NCI-H526 treated with DMSO at 0.1 percent for 48 hours (cell line): ENCODE data around the gene PHACTR1.
"Not testable (repeated sequence)": the region's sequence is repeated elsewhere in the genome, so short reads cannot be mapped to it uniquely, and the experiment has no call there.

ENCODE experiments used
- DNase-seq: peaks from one replicate; lab custom pipeline; 2025; lab: John Stamatoyannopoulos, UW

Gene PHACTR1

DNA sequence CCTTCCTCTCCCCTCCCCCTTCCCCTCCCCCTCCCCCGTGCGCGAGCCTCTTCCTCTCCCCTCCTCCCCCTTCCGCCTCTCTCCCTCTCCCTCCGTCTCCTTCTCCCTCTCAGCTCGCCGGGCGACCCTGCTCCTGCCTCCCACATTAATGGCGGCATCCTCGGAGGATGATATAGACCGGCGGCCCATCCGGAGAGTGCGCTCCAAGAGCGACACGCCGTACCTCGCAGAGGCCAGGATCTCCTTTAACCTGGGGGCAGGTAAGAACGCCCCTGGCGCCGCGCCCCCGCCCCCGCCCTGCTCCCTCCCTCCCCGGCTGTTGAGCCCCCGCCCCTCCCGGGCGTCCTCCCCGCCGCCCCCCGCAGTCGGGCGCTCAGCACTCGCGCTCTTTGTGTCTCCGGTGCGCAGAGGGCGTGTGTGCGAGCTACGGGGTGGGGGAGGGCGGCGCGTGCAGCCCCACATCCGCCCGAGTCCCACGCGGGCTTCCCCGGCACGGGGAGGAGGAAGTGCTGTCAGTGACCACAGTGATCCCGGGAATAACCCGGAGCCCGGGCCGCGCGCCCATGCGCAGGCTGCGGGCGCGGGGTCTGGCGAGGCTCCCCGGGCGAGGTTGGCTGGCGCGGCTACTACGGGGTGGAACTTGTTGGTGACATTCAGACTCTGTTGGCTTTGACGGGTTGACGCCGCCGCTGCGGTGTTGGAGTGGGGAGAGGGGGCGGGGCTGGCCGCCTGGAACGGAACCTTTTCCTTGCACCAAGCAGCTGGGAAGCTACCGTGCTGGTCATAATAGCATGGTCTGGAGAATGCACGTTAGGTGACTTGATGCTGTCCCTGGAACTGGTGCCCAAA, 33.2 kb downstream of the PHACTR1 start:
- peak; percentile 71 for DNase-seq

DNA sequence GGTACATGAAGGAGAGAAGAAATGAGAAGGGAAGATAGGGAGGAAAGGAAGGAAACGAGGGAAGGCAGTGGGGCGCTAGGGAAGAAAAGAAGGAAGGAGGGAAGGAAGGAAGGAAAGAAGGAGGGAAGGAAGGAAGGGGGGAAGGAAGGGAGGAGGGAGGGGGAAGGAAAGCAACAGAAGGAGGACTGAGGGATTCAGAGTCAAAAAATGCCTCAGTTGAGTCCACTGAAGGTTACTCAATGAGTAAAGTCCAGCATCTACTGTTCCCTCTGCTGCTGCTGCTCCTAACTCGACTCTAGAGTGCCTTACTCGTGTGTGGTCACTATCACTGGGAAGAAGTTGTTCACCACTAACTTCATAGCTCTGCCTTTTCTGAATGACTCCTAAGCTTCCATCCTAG, 33.8 kb downstream of the PHACTR1 start:
- no peak for DNase-seq

DNA sequence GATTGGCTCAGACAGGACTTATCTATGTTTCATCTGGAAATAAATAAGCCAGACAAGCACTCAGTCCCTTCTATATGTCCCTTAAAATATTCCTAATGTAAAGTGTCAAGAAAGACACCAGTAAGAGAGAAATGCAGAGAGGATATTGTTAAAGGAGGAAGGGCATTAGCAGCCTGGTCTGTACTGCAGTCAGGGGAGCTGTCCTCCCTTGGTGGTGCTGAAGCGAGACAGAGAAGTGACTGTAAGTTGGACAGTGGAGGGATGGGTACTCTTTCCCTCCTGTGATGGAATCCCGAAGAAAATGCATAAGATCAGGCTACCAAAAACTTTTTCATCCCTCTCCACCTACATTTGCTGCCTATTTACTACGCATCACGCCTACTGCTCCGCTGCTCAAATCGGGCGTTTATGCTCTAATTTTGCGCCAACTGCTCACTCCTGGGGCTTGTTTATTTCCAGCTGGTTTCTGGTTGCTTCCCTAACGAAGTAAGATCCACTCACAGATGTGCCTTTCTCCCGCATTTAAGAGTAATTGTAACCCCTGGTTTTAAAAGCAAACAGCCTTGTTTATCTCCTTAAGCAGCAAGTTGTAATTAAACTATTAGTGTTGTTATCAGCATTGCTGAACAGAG, 35.2 kb downstream of the PHACTR1 start:
- no peak for DNase-seq

DNA sequence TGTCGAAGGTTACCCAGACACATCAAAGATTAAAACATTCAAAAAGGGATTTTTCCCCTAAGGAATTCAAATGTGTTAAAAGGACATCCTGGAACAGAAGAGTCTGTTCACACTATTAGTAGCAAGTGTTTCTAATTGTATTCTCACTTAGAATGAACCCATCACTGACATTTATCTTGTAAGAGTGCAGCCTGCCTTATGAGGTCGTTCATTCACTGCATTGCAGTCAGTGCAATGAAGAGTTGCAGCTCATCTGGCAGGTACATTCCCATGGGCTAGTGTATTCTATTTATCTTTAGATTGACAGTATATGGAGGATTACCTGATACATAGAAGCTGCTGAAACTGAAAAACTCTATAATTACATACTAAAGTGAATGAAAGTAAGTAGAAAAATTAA, 36.5 kb downstream of the PHACTR1 start:
- DNase-seq = no peak

DNA sequence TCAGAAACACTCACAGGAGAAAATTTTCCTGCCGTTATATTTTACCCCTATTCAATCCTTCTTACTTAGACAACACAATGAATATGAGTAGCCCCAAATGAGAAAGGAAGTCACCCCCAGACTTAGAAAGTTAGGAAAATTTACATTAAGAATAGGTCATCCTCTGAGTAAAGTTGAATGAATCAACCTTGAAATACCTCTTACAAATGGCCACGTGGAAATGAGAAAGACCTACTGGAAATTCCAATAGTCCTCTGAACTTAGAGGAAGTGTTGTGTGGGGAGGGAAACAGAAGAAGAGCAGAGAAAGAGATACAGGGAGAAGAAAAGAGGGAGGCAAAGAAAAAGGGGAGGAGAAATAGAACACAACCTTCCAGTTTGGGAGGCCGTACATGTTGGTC, 43.7 kb downstream of the PHACTR1 start:
- DNase-seq = no peak

DNA sequence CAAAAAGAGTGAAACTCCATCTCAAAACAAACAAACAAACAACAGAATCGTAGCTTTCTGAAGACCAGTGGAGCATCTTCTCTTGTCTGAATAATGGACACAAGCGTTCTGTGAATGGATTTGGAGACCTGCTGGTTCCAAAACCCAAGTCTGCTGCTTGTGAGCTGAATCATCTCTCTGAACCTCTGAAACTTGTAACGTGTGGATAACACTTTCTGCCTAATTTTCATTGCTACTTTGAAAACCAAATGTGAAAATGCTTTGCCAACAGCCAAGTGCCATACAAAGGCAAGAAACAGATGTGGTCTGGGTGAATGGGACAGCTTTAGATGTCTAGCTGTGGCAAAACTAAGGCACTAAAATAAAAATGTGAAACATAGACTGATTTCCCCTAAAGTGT, 44.3 kb downstream of the PHACTR1 start:
- DNase-seq = no peak

DNA sequence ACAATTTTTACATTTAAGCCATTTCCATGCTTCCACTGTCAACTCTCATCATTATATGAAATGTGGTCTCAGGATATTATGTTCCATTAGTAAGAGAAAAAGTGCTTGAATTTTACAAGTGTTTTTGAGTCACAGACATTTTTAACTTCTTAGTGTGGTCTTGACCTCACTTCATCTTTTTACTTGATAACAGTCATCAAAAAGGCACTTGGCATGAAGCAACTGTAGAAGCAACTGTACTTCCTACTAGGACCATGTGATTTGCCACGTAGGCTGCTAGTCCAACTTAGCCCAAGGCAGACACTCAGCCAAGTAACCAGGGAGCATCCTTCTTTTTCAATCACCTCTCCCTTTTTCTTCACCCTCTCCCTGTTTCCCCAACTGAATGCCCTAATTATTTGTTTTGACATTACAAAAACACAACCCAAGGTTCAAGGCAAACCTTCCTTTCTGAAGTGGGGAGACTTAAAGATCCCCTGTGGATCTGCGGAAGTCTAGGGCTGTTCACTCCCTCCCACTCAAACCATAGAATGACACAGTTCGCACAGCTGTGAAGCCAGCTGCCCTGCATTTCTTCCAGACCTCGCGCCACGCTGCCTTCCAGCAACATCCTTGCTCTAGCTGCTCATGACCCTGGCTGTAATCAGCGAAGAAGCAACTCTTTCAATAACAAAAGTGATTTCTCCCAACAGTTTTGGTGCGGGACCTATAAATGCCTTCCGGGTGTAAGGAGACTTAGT, 45.0 kb downstream of the PHACTR1 start:
- DNase-seq = no peak

DNA sequence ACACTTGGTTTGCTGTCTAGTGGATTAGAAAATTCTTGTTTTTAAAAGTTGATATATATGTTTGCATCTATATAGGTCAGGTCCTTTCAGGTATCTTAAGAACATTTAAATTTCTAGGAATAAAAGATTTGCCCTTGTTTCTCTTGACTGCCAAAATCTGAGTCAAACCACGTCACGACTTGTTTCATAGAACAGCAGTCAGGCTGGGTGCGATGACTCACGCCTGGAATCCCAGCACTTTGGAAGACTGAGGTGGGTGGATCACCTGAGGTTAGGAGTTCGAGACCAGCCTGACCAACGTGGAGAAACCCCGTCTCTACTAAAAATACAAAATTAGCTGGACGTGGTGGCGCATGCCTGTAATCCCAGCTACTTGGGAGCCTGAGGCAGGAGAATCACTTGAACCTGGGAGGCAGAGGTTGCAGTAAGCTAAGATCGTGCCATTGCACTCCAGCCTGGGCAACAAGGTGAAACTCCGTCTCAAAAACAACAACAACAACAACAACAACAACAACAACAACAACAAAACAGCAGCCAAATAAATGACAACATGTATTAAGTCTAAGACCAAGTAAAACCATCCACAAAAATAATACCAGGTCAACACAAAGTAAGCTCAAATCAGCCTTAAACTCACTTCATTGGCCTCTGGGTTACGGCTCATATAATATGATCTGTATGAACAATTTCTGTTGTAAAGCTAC, 46.3 kb downstream of the PHACTR1 start:
- not testable (repeated sequence) for DNase-seq

DNA sequence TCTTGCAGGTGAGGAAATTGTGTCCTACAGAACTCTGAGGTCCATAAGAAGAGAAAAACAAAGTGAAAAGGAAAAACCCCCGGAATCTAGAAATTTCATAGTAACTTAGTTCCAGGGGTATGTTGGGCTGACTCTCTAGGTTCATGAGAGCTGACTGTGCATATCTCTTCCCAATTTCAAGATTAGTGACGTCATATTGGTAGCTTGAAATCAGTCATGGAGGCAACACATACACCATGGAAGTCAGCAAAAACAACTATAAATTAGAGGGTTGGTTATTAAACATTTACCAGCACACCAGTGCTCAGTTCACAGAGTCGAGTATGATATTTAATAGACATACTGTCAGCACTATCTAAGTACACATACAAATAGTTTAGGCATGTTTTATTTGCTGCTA, 49.8 kb downstream of the PHACTR1 start:
- DNase-seq = no peak

DNA sequence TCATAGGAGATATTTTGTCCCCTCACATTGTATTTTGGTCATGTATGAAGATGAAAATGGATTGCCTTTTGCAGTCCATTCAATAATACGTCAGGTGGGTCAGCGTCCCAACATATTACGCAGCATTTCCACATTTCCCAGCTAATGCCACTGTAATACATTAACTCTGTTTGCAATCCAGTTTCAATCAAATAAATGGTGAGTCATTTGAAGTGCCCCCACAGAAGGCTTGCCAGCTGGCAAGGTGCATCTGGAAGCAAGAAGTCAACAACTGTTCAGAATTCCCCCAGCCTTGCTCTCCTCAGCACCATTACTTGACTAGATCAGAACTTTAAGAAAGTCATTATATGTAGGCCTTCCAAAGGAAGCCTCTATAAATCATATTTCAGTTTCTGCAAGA, 50.4 kb downstream of the PHACTR1 start:
- DNase-seq = no peak

DNA sequence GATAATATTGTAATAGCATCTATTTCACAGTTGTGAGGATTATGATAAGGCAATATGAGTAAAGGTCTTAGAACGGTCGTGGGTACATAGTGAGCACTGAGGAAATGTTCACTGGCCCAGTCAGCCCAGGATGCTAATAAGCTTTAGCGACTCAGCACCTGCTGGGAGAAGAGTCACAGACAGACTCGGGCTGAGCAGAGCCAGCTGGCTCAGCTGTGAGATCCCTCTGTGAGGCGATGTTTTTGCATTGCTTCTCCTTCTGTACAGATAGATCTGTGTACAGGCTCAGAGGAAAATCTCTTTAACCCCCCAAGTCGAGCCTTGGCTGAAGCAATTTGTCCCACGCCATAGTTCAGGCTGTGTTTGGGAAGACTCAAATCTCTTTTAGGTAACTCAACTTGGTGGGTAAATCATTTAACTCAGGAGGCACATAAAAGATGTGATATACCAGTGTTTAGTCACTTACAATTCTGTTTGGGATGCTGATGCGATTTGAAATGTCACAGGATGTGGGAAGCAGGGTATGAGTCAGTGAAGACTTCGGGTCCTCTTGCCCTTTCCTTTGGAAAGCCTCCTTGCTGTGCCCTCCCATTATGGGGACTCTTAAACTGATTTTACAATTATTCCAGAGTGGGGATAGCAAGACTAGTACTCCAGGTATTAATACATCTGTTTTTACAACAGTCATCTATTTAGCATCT, 53.1 kb downstream of the PHACTR1 start:
- DNase-seq = no peak

DNA sequence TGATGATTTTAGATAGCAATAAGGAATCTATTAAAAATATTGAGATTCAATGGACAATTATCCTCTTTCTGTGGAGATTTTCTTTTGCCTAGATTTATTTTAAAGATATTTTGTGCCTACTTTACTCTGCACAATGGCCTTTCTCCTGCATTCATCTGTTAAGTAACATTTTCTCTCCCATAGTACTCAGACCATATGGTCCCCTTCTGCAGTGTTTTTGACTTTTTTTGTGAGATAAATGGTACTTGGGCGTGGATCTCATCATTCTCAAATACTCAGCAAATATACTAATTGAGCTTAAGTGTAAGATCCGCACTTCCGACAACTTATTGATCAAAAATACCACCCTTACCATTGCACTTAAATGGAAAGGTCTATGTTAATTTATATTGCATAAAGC, 55.8 kb downstream of the PHACTR1 start:
- no peak for DNase-seq

DNA sequence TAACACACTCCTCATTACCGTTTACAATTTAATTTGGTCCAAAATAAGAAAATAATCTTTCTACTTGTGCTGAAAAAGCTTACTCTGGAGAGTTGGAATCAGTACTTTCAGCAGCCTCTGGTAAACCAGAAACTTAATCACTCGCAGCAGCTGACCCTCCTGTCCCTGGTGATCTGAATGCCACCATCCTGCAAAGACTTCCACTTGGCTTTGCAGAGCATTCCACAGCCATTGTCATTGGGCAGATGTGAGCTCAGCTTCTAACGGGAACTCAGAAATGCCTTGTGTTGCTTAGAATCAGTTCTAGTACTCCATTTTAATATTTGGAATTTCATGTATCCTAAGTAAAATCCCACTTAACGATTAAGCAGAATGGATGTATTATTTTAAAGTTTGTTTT, 59.7 kb downstream of the PHACTR1 start:
- DNase-seq = no peak

DNA sequence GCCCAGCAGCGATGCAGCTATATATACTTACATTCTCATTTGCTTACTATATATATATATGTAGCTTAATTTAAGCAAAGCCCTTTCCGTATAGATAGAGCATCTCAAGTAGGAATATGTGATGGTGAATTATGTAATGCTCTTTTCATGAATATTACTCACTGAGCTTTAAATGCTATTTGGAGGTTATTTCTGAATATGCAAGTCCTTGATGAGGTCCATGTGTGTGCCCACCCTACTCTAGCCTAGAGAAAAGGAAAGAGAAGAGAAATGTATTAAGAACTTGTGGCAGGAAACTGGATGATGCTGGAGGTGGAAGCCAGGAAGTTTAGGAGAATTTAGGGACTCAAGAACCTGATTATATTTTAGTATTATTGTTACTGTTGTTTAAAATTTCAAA, 63.2 kb downstream of the PHACTR1 start:
- DNase-seq = no peak

DNA sequence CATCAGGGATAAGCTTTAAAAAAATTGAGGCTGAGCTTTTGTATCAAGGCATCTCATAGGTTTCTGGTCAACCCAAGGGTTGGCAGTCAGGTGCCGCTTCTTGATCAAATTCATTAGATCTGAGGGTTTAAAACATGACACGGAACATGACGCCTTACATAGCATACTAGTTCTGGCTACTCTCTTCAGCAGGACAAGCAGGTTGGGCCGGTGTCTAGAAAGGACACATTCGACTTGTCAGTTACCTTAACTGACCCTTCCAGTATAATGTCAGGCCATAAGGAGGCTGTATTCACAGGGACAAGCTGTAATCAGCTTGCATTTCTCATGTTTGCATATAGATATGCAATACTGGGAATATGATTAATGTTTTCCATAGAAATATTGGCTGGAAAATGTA, 65.6 kb downstream of the PHACTR1 start:
- DNase-seq = no peak

DNA sequence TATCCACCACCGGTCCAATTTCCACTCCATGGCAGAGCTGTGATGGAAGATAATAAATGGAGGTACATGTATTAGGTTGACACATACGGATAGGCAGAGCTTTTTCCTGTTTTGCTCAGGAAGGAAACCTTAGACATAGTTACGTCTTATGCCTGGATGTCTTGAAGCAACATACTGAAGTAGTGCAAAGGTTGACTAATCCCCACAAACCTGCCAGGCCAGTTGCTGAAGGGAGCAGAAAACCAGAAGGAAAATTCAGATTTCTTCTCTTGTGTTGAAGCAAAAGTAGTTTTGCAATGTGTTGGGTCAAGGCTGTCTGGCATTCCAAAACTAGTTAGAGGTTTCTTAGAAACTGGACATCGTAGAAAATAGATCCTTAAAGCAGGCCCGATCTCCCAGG, 68.7 kb downstream of the PHACTR1 start:
- DNase-seq = no peak

DNA sequence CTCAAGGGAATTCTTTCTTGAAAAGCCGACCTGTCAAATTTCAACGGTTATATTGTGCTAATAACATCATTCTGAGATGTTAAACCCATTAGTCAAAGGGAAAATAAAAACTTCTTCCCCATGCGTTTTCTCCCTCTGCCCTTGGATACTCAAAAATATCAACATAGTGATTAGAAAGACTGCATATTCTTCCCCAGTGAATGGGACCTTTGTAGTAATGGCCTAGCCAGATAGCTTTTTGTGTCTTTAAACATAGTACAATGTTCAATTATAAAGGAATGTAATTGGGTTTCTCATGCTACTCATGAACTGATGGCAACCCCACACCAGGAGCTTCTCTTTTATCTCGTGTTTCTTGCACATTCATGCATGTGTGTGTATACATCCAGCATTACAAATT, 69.4 kb downstream of the PHACTR1 start:
- DNase-seq = no peak

DNA sequence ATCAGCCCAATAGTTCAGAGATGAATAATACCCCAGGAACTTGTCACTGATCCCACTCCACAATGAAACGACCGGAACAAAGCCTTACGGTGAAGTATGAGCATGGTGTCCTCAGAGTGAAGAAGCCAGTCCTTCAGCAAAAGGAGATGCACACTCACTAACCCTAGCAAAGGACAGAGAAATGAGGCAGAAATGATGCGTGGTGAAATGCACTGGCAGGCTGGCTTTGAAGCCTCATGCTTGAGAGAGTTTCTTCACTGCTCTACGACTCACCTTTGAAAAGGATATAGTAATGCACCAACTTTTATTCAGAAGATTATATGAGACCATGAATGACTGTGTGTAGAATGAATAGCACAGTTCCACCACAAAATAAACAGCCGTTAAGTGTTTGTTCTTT, 74.8 kb downstream of the PHACTR1 start:
- no peak for DNase-seq

DNA sequence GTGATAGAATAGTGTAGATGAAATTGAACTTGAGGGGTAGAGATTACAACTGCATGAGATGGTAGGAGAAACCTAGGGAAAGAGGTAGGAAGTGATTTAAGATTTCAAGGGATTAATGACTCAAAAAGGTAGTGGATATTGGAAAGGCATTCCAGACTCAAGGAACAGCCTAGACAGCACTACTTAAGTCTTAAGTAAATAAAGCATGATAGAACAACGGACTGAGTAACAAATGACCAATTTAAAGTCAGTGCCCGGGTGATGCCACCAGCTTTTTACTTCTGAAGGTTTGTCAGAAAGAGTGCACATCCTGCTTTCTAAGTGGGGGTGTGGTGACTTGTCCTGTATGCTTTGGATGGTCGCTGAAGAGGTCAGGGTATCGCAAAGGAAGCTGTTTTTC, 81.8 kb downstream of the PHACTR1 start:
- no peak for DNase-seq

DNA sequence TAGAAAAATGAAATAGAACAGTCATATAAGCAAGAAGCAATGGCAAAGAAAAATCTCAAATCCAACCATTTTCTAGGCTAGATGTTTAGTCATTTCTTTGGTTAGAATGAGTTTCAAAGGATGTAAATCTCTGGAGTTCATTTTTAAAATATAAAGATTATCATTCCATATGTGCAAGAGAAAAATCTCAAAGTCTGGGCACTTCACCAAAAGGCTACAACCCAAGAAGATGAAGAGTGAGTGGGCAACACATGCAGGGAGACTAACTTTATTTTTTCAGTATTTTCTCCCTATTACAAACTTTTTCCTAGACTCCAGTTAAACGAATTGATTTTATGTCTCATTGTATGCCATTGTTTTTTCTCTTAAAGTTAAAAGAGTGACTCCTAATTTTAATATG, 83.6 kb downstream of the PHACTR1 start:
- DNase-seq = no peak

DNA sequence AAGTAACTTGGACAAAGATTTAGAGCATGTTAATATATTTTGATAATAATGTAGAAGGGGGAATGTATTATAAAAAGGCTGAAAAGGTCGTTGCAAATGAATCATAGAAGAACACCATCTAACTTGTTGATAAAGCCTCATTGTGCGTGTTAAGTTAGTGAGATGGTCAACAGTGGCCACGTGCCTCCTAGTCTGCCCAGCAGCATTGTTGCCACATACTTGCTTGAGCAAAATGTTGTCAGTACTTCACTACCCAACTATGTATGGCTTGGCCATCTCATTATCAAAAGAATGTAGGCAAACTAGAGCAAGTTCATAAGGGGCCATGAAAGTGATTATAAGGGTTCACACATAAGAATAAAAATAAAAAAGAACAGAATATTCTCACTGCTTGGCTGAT, 84.6 kb downstream of the PHACTR1 start:
- DNase-seq = no peak

DNA sequence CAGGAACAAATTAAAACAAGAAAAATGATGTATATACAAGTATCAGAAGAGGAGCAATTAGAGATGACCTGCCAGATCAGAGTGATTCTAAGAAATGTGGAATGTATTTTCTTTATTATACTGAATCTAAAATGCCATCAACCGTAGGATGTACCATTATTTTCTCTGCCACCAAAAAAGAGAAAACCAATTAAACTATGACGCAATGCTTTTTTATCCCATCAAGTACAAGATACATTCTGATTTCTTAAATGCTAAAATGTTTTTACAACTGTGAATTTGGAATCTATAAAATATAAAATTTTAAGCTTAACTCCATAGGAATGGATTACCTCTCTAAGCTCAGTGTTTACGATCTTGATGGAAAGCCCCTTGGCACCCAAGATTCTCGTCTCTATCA, 85.9 kb downstream of the PHACTR1 start:
- no peak for DNase-seq
